Raji (cell line): ENCODE results near the gene PTAR1.
A peak's percentile ranks its signal among the peaks of the same experiment; 100 is the strongest.

ENCODE experiments used
- POLR2A ChIP-seq: IDR thresholded peaks from 2 replicates; pipeline ENCODE4 v1.6.1; 2011; ENCODE audit warnings: low read depth, low read length, control low read depth; ENCODE audit not compliant: insufficient read depth

Gene PTAR1

GRCh38 chr9:69759421-69760277 lies at the start of gene PTAR1:
TSS of gene PTAR1 (minus strand) at chr9:69760011. CDS start at chr9:69759938, 73 bp downstream.
- peak; percentile 81 for TF ChIP-seq POLR2A

- TF ChIP-seq POLR2A = no peak
Measured at GRCh38 chr9:69809304-69809863, 49.6 kb upstream of the PTAR1 start.

- no peak for TF ChIP-seq POLR2A
Measured at GRCh38 chr9:69806627-69807026, 46.8 kb upstream of the PTAR1 start.

GRCh38 chr9:69805962-69806515 lies 46.2 kb upstream of the PTAR1 start:
- no peak for TF ChIP-seq POLR2A

- TF ChIP-seq POLR2A = no peak
Measured at GRCh38 chr9:69801989-69802388, 42.2 kb upstream of the PTAR1 start.

GRCh38 chr9:69798744-69799143 lies 38.9 kb upstream of the PTAR1 start:
- TF ChIP-seq POLR2A = no peak

GRCh38 chr9:69797675-69798074 lies 37.9 kb upstream of the PTAR1 start:
- TF ChIP-seq POLR2A = no peak

- no peak for TF ChIP-seq POLR2A
Measured at GRCh38 chr9:69794356-69794755, 34.5 kb upstream of the PTAR1 start.

- TF ChIP-seq POLR2A = no peak
Measured at GRCh38 chr9:69785757-69786156, 25.9 kb upstream of the PTAR1 start.

GRCh38 chr9:69773258-69773657 lies 13.4 kb upstream of the PTAR1 start:
- TF ChIP-seq POLR2A = no peak

GRCh38 chr9:69771775-69772418 lies 12.1 kb upstream of the PTAR1 start:
- TF ChIP-seq POLR2A = no peak

GRCh38 chr9:69768716-69769115 lies 8.9 kb upstream of the PTAR1 start:
- no peak for TF ChIP-seq POLR2A

GRCh38 chr9:69768101-69768500 lies 8.3 kb upstream of the PTAR1 start:
- TF ChIP-seq POLR2A = no peak

- no peak for TF ChIP-seq POLR2A
Measured at GRCh38 chr9:69762527-69762926, 2.7 kb upstream of the PTAR1 start.

- no peak for TF ChIP-seq POLR2A
Measured at GRCh38 chr9:69760278-69760610, 433 bp upstream of the PTAR1 start.

- no peak for TF ChIP-seq POLR2A
Measured at GRCh38 chr9:69759021-69759420, 790 bp downstream of the PTAR1 start.
